ENCODE measurements around the gene ZDHHC20.

DNA sequence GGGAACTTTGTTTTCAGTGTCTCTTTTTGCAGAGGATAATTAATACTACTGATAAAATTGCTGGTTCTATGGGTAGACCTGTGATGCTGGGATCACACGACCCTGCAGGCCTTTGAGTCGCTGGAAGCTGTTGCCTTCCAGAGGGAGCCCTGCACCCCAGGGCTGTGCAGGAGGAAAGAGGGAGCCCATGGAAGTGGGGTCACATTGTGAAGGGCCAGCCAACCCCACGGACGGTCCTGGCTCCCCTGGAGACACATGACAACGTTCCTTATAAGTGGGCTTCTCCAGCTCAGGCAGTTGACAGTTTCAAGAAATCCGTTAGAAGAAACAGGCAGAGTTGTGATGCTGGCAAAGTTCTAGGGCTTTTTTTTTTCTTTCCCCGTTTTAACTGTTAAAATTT, 98.0 kb downstream of the ZDHHC20 start:
- TF ChIP-seq, protein P1, sequence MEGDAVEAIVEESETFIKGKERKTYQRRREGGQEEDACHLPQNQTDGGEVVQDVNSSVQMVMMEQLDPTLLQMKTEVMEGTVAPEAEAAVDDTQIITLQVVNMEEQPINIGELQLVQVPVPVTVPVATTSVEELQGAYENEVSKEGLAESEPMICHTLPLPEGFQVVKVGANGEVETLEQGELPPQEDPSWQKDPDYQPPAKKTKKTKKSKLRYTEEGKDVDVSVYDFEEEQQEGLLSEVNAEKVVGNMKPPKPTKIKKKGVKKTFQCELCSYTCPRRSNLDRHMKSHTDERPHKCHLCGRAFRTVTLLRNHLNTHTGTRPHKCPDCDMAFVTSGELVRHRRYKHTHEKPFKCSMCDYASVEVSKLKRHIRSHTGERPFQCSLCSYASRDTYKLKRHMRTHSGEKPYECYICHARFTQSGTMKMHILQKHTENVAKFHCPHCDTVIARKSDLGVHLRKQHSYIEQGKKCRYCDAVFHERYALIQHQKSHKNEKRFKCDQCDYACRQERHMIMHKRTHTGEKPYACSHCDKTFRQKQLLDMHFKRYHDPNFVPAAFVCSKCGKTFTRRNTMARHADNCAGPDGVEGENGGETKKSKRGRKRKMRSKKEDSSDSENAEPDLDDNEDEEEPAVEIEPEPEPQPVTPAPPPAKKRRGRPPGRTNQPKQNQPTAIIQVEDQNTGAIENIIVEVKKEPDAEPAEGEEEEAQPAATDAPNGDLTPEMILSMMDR (conservative IDR thresholded peaks at IDR 0.05; ENCODE audit: low read length) = no peak
- TF ChIP-seq EZH2phosphoT487 (IDR thresholded peaks at IDR 0.05; ENCODE audit: borderline replicate concordance, low read depth, low read length) = no peak
